GM19035 (cell line): ENCODE measurements around the gene ERCC6L.
A peak's percentile ranks its signal among the peaks of the same experiment; 100 is the strongest.

Experiments
- ATAC-seq: cut with Tn5 transposase; IDR thresholded peaks from one replicate; pipeline ENCODE4 v1.9.1; 2021; ENCODE audit not compliant: unreplicated experiment

The ERCC6L gene

GRCh38 chrX:72238721-72239475 is at the start of gene ERCC6L:
Gene ERCC6L (minus strand): TSS chrX:72239027. CDS start chrX:72238911, 116 bp downstream.
- ATAC-seq, result peak; percentile 97

GRCh38 chrX:72282302-72282701 is 43.5 kb upstream of the ERCC6L start:
- no peak for ATAC-seq

- no peak for ATAC-seq
Observed at GRCh38 chrX:72280321-72280845, 41.6 kb upstream of the ERCC6L start.

- peak; percentile 7 for ATAC-seq
Observed at GRCh38 chrX:72276478-72276953, 37.7 kb upstream of the ERCC6L start.

GRCh38 chrX:72274526-72274925 is 35.7 kb upstream of the ERCC6L start:
- ATAC-seq, result no peak

- no peak for ATAC-seq
Observed at GRCh38 chrX:72273718-72274117, 34.9 kb upstream of the ERCC6L start.

GRCh38 chrX:72272868-72273267 is 34.0 kb upstream of the ERCC6L start:
- ATAC-seq, result no peak

GRCh38 chrX:72271812-72272211 is 33.0 kb upstream of the ERCC6L start:
- no peak for ATAC-seq

- no peak for ATAC-seq
Observed at GRCh38 chrX:72271091-72271788, 32.4 kb upstream of the ERCC6L start.

- ATAC-seq, result no peak
Observed at GRCh38 chrX:72270316-72270866, 31.6 kb upstream of the ERCC6L start.

GRCh38 chrX:72269671-72270251 is 30.9 kb upstream of the ERCC6L start:
- no peak for ATAC-seq

- no peak for ATAC-seq
Observed at GRCh38 chrX:72268597-72269365, 30.0 kb upstream of the ERCC6L start.

GRCh38 chrX:72265263-72265662 is 26.4 kb upstream of the ERCC6L start:
- ATAC-seq, result no peak

GRCh38 chrX:72262077-72262476 is 23.2 kb upstream of the ERCC6L start:
- no peak for ATAC-seq

- no peak for ATAC-seq
Observed at GRCh38 chrX:72260448-72260847, 21.6 kb upstream of the ERCC6L start.

- no peak for ATAC-seq
Observed at GRCh38 chrX:72258174-72258573, 19.3 kb upstream of the ERCC6L start.

GRCh38 chrX:72255864-72256263 is 17.0 kb upstream of the ERCC6L start:
- ATAC-seq, result no peak

GRCh38 chrX:72255445-72255844 is 16.6 kb upstream of the ERCC6L start:
- ATAC-seq, result no peak

- ATAC-seq, result no peak
Observed at GRCh38 chrX:72254816-72255215, 16.0 kb upstream of the ERCC6L start.

GRCh38 chrX:72253686-72254085 is 14.9 kb upstream of the ERCC6L start:
- ATAC-seq, result no peak
